OCI-LY1 (cell line): ENCODE results near the gene NEURL1B.

Source experiments
- H2AFZ ChIP-seq: fragments of 200-600 bp; sonication (generic), shearing (Covaris generic); 2 replicates; pipeline ENCODE4 v1.6.0; 2014; ENCODE audit warnings: antibody characterized with exemption, mild to moderate bottlenecking, low read length
- H3F3A ChIP-seq: fragments of 200-600 bp; sonication (generic), shearing (Covaris generic); 2 replicates; pipeline ENCODE4 v1.6.0; 2014; ENCODE audit warnings: mild to moderate bottlenecking, antibody characterized with exemption, low read length, moderate library complexity; ENCODE audit not compliant: insufficient read depth
- H3K27ac ChIP-seq: fragments of 200-600 bp; sonication (generic); 2 replicates; pipeline ENCODE4 v1.5.1; 2014; ENCODE audit warnings: low read length, mixed run types, mild to moderate bottlenecking, low read depth; ENCODE audit not compliant: poor library complexity, severe bottlenecking
- H3K27me3 ChIP-seq: fragments of 200-600 bp; sonication (generic); 2 replicates; pipeline ENCODE4 v1.6.0; 2014; ENCODE audit warnings: antibody characterized with exemption, mild to moderate bottlenecking, low read length, moderate library complexity; ENCODE audit not compliant: insufficient read depth
- H3K36me3 ChIP-seq: fragments of 200-600 bp; sonication (generic); 2 replicates; pipeline ENCODE4 v1.6.1; 2014; ENCODE audit warnings: mild to moderate bottlenecking, antibody characterized with exemption, low read length, moderate library complexity, mixed read lengths; ENCODE audit not compliant: insufficient read depth
- H3K4me1 ChIP-seq: fragments of 200-600 bp; sonication (generic); 2 replicates; pipeline ENCODE4 v1.5.1; 2014; ENCODE audit warnings: mild to moderate bottlenecking, low read length, moderate library complexity; ENCODE audit not compliant: insufficient read depth, severe bottlenecking
- H3K4me2 ChIP-seq: fragments of 200-600 bp; sonication (generic), shearing (Covaris generic); 2 replicates; pipeline ENCODE4 v1.6.1; 2014; ENCODE audit warnings: low read length
- H3K4me3 ChIP-seq: fragments of 200-600 bp; sonication (generic); 2 replicates; pipeline ENCODE4 v1.5.1; 2014; ENCODE audit warnings: low read length, low read depth, mild to moderate bottlenecking, mixed read lengths; ENCODE audit not compliant: poor library complexity, severe bottlenecking
- H3K79me2 ChIP-seq: fragments of 200-600 bp; shearing (Covaris generic); 2 replicates; pipeline ENCODE4 v1.6.1; 2016; ENCODE audit warnings: mixed run types, low read length, mixed read lengths; ENCODE audit not compliant: insufficient read depth
- H3K9ac ChIP-seq: fragments of 200-600 bp; sonication (generic), shearing (Covaris generic); 2 replicates; pipeline ENCODE4 v1.6.1; 2014; ENCODE audit warnings: mild to moderate bottlenecking, low read length, mixed read lengths
- H3K9me2 ChIP-seq: fragments of 200-600 bp; sonication (generic), shearing (Covaris generic); 2 replicates; pipeline ENCODE4 v1.6.1; 2014; ENCODE audit warnings: low read depth, mild to moderate bottlenecking, low read length, mixed read lengths
- H3K9me3 ChIP-seq: fragments of 200-600 bp; shearing (Covaris generic); 2 replicates; pipeline ENCODE4 v1.6.1; 2014; ENCODE audit warnings: low read length, mixed read lengths
- H4K20me1 ChIP-seq: fragments of 200-600 bp; sonication (generic), shearing (Covaris generic); 2 replicates; pipeline ENCODE4 v1.6.0; 2016; ENCODE audit warnings: mild to moderate bottlenecking, low read length; ENCODE audit not compliant: insufficient read depth
- CTCF ChIP-seq: fragments of 200-600 bp; sonication (generic), shearing (Covaris generic); IDR thresholded peaks from 2 replicates; pipeline ENCODE4 v1.5.1; 2017; ENCODE audit warnings: mild to moderate bottlenecking, antibody characterized with exemption, low read length, moderate library complexity, mixed read lengths
- EZH2 ChIP-seq: fragments of 200-600 bp; sonication (generic), shearing (Covaris generic); IDR thresholded peaks from 2 replicates; pipeline ENCODE4 v1.8.0; 2017; ENCODE audit warnings: borderline replicate concordance, mixed run types, mild to moderate bottlenecking, antibody characterized with exemption, low read length, moderate library complexity, mixed read lengths

Gene NEURL1B

GRCh38 chr5:172701291-172701656, 60.2 kb downstream of the NEURL1B start:
- no peaks in the 10 kb centered on the region for H3F3A ChIP-seq
- no peak overlapping the region for H3K4me3 ChIP-seq
- H3K36me3 ChIP-seq = no peaks in the 10 kb centered on the region
- H3K4me1 ChIP-seq = peaks cover 6% of the 10 kb centered on the region
- no peak overlapping the region for H3K27ac ChIP-seq
- H4K20me1 ChIP-seq = no peaks in the 10 kb centered on the region
- H3K9ac ChIP-seq = no peak overlapping the region
- TF ChIP-seq CTCF (no peak), EZH2 (no peak)
- no peaks in the 10 kb centered on the region for H3K9me2 ChIP-seq
- H3K79me2 ChIP-seq = no peaks in the 10 kb centered on the region
- H2AFZ ChIP-seq = no peak overlapping the region
- no peak overlapping the region for H3K4me2 ChIP-seq
- no peaks in the 10 kb centered on the region for H3K27me3 ChIP-seq
- H3K9me3 ChIP-seq = no peaks in the 10 kb centered on the region

GRCh38 chr5:172703952-172704351, 62.9 kb downstream of the NEURL1B start:
- Histone ChIP-seq H3F3A (no peaks in the 10 kb centered on the region), H3K27me3 (no peaks in the 10 kb centered on the region), H3K9me3 (no peaks in the 10 kb centered on the region), H3K27ac (no peak overlapping the region), H2AFZ (no peak overlapping the region), H4K20me1 (no peaks in the 10 kb centered on the region), H3K4me3 (no peak overlapping the region), H3K79me2 (no peaks in the 10 kb centered on the region), H3K9me2 (no peaks in the 10 kb centered on the region), H3K4me2 (no peak overlapping the region), H3K4me1 (no peaks in the 10 kb centered on the region), H3K36me3 (no peaks in the 10 kb centered on the region), H3K9ac (no peak overlapping the region)
- no peak for TF ChIP-seq EZH2
- no peak for TF ChIP-seq CTCF

GRCh38 chr5:172705576-172706084, 64.6 kb downstream of the NEURL1B start:
- H3K27ac ChIP-seq = no peak overlapping the region
- H3K4me2 ChIP-seq = no peak overlapping the region
- H3K9me2 ChIP-seq = no peaks in the 10 kb centered on the region
- H3K4me1 ChIP-seq = no peaks in the 10 kb centered on the region
- no peaks in the 10 kb centered on the region for H3K36me3 ChIP-seq
- no peaks in the 10 kb centered on the region for H3F3A ChIP-seq
- H3K9ac ChIP-seq = no peak overlapping the region
- H2AFZ ChIP-seq = no peak overlapping the region
- no peaks in the 10 kb centered on the region for H4K20me1 ChIP-seq
- H3K79me2 ChIP-seq = no peaks in the 10 kb centered on the region
- TF ChIP-seq CTCF (no peak), EZH2 (no peak)
- no peaks in the 10 kb centered on the region for H3K9me3 ChIP-seq
- H3K4me3 ChIP-seq = no peak overlapping the region
- no peaks in the 10 kb centered on the region for H3K27me3 ChIP-seq
